ENCODE measurements around the gene FEZ2.

Gene FEZ2

GRCh38 chr2:36587556-36587955, 10.4 kb downstream of the FEZ2 start:
- Histone ChIP-seq H3K4me3 (IDR thresholded peaks at IDR 0.05; ENCODE audit: insufficient read depth, low read depth, low read length) (no peak overlapping the region), H4K20me1 (ENCODE audit: insufficient read depth) (no peaks in the 10 kb centered on the region), H2AFZ (ENCODE audit: low read depth) (no peak overlapping the region), H3K36me3 (ENCODE audit: insufficient read depth) (no peaks in the 10 kb centered on the region), H3K4me2 (no peak overlapping the region), H3K27me3 (ENCODE audit: insufficient read depth, low read depth) (no peaks in the 10 kb centered on the region), H3K27ac (no peak overlapping the region), H3K4me1 (ENCODE audit: low read depth, poor library complexity, severe bottlenecking) (no peaks in the 10 kb centered on the region), H3K9ac (no peak overlapping the region), H3K79me2 (ENCODE audit: insufficient read depth, low read depth) (no peaks in the 10 kb centered on the region)
- TF ChIP-seq, protein P1, sequence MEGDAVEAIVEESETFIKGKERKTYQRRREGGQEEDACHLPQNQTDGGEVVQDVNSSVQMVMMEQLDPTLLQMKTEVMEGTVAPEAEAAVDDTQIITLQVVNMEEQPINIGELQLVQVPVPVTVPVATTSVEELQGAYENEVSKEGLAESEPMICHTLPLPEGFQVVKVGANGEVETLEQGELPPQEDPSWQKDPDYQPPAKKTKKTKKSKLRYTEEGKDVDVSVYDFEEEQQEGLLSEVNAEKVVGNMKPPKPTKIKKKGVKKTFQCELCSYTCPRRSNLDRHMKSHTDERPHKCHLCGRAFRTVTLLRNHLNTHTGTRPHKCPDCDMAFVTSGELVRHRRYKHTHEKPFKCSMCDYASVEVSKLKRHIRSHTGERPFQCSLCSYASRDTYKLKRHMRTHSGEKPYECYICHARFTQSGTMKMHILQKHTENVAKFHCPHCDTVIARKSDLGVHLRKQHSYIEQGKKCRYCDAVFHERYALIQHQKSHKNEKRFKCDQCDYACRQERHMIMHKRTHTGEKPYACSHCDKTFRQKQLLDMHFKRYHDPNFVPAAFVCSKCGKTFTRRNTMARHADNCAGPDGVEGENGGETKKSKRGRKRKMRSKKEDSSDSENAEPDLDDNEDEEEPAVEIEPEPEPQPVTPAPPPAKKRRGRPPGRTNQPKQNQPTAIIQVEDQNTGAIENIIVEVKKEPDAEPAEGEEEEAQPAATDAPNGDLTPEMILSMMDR (conservative IDR thresholded peaks at IDR 0.05; ENCODE audit: low read depth, low read length), result no peak

DNA sequence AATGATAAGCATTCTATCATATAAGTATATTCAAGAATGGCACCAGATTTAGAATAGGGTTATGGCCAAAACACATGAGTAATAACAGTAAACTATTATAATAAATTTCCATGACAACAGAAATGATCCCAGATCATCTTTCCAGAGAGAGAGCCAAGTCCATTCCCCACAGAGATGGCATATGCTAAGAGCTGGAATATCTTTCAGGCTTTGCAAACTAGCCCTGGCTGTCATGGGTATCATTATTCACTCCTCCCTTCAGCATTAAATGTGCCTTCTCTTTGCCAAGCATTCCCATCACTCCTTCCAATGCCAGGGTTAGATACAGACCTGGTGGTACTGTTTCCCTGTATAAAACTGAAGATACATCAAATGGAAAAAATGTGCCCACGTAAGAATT, 10.9 kb downstream of the FEZ2 start:
- Histone ChIP-seq H4K20me1 (ENCODE audit: insufficient read depth) (no peaks in the 10 kb centered on the region), H3K27me3 (ENCODE audit: insufficient read depth, low read depth) (no peaks in the 10 kb centered on the region), H2AFZ (ENCODE audit: low read depth) (no peak overlapping the region), H3K79me2 (ENCODE audit: insufficient read depth, low read depth) (no peaks in the 10 kb centered on the region), H3K27ac (no peak overlapping the region), H3K4me2 (no peak overlapping the region), H3K4me3 (IDR thresholded peaks at IDR 0.05; ENCODE audit: insufficient read depth, low read depth, low read length) (no peak overlapping the region), H3K36me3 (ENCODE audit: insufficient read depth) (no peaks in the 10 kb centered on the region), H3K4me1 (ENCODE audit: low read depth, poor library complexity, severe bottlenecking) (no peaks in the 10 kb centered on the region), H3K9ac (no peak overlapping the region)
- TF ChIP-seq, protein P1 (conservative IDR thresholded peaks at IDR 0.05; ENCODE audit: low read depth, low read length), result no peak

DNA sequence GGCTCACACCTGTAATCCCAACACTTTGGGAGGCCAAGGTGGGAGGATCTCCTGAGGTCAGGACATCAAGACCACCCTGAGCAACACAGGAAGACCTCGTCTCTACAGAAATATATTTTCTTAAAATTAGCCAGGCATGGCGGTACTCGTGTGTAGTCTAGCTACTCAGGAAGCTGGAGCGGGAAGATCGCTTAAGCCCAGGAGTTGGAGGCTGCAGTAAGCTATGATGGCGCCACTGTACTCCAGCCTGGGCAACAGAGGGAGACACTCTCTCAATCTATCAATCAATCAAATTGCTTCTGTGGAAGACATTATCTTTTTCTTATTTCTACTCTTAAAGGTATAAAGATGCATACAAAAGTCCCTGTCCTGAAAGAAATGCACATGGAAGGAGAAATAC, 11.3 kb downstream of the FEZ2 start:
- no peaks in the 10 kb centered on the region for H4K20me1 ChIP-seq (ENCODE audit: insufficient read depth)
- TF ChIP-seq, protein P1 (conservative IDR thresholded peaks at IDR 0.05; ENCODE audit: low read depth, low read length), result no peak
- H3K36me3 ChIP-seq (ENCODE audit: insufficient read depth), result no peaks in the 10 kb centered on the region
- no peak overlapping the region for H3K4me2 ChIP-seq
- H3K4me3 ChIP-seq (IDR thresholded peaks at IDR 0.05; ENCODE audit: insufficient read depth, low read depth, low read length), result no peak overlapping the region
- H3K27ac ChIP-seq, result no peak overlapping the region
- no peaks in the 10 kb centered on the region for H3K4me1 ChIP-seq (ENCODE audit: low read depth, poor library complexity, severe bottlenecking)
- no peak overlapping the region for H3K9ac ChIP-seq
- no peaks in the 10 kb centered on the region for H3K27me3 ChIP-seq (ENCODE audit: insufficient read depth, low read depth)
- no peak overlapping the region for H2AFZ ChIP-seq (ENCODE audit: low read depth)
- no peaks in the 10 kb centered on the region for H3K79me2 ChIP-seq (ENCODE audit: insufficient read depth, low read depth)

DNA sequence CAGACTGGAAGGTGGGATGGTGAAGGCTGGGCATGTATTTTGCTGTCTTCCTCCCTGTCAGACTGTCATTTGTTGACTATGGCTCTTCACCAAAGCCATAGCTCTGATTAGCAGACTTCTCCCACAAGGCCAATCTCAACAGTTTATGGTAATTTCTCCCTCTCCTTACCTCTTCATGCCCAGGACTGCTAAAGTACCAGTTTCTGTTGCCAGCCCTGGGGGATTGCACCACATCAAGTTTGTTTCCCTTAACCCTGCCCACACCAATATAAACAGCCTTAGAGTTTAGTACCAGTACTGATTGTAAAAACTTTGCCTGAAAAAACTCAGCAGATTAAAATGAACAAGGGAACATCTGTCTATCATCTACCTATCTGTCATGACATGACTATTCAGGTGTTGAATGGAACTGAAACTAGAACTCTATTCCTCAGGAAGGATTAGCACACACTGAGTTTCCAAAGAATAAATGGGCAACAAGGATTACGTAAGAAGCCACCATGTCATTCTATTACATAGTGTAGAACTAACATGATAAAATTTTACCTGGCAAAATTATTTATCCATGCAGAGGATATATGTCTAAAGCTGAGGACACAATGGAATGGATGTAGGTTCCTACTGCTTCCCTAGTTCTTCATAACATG, 13.7 kb downstream of the FEZ2 start:
- Histone ChIP-seq H3K27ac (no peak overlapping the region), H3K9ac (no peak overlapping the region), H3K79me2 (ENCODE audit: insufficient read depth, low read depth) (no peaks in the 10 kb centered on the region), H3K27me3 (ENCODE audit: insufficient read depth, low read depth) (no peaks in the 10 kb centered on the region), H3K4me2 (no peak overlapping the region), H2AFZ (ENCODE audit: low read depth) (no peak overlapping the region), H3K4me1 (ENCODE audit: low read depth, poor library complexity, severe bottlenecking) (no peaks in the 10 kb centered on the region), H3K36me3 (ENCODE audit: insufficient read depth) (peaks cover 6% of the 10 kb centered on the region; the same call in 1 of the 2 replicates), H3K4me3 (IDR thresholded peaks at IDR 0.05; ENCODE audit: insufficient read depth, low read depth, low read length) (no peak overlapping the region), H4K20me1 (ENCODE audit: insufficient read depth) (no peaks in the 10 kb centered on the region)
- TF ChIP-seq, protein P1 (conservative IDR thresholded peaks at IDR 0.05; ENCODE audit: low read depth, low read length), result no peak
